Breast epithelium (tissue), 3 donors: Measurements from ENCODE around the gene BCL3.

Source experiments
- POLR2A ChIP-seq: fragments of 450-650 bp; IDR thresholded peaks from one replicate; pipeline ENCODE4 v1.6.1; 2016; ENCODE audit warnings: antibody characterized with exemption, mild to moderate bottlenecking, moderate library complexity
- POLR2AphosphoS5 ChIP-seq, 3 donors: sonication (generic); formaldehyde crosslinking; IDR thresholded peaks; one replicate each; pipeline ENCODE4 v1.6.1; 2017; ENCODE audit warnings: antibody characterized with exemption in 3 of 3
- TF ChIP-seq, protein P1 (sequence below), 3 donors: fragments of 450-650 bp; IDR thresholded peaks; one replicate each; pipeline ENCODE4 v1.5.1; 2016 to 2017; ENCODE audit warnings: antibody characterized with exemption in 3 of 3, mild to moderate bottlenecking in 3 of 3, moderate library complexity in 3 of 3

DNA sequence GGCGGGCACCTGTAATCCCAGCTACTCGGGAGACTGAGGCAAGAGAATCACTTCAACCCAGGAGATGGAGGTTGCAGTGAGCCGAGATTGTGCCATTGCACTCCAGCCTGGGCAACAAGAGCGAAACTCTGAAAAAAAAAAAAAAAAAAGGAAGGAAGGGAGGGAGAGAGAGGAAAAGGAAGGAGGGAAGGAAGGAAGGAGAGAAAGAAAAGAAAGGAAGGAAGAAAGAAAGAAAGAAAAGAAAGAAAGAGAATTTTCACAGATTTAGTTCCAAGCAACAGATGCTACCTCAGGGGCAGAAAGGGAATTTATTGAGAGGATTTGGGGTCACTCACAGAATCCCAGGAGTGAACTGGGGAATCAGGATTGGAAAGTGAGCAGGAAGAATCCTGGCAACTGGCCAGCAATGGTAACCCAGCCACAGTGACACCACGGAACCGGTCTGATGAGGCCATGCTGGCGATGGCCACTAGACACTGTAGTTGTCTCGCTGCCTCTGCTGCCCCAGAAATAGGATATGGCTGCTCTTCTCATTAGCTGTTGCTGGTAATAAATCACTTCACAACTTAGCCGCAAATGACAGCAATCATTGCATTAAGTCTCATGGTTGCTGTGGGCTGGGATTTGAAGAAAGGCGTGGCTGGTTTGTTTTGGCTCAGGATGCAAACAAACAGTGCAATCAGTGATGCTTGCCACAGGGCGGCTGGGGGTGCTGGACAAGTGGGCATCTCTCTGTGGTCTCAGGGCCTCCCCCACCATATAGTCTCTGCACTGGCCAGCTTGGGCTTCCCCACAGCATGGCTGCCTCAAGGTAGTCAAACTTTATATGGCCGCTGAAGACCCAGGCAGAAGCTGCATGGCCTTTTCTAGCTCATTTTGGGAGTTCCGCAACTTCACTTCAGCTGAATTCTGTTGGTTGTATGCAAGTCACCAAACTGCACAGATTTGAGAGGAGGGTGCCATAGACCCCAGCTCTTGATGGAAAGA is 55.2 kb downstream of the BCL3 start:
- TF ChIP-seq, protein P1, sequence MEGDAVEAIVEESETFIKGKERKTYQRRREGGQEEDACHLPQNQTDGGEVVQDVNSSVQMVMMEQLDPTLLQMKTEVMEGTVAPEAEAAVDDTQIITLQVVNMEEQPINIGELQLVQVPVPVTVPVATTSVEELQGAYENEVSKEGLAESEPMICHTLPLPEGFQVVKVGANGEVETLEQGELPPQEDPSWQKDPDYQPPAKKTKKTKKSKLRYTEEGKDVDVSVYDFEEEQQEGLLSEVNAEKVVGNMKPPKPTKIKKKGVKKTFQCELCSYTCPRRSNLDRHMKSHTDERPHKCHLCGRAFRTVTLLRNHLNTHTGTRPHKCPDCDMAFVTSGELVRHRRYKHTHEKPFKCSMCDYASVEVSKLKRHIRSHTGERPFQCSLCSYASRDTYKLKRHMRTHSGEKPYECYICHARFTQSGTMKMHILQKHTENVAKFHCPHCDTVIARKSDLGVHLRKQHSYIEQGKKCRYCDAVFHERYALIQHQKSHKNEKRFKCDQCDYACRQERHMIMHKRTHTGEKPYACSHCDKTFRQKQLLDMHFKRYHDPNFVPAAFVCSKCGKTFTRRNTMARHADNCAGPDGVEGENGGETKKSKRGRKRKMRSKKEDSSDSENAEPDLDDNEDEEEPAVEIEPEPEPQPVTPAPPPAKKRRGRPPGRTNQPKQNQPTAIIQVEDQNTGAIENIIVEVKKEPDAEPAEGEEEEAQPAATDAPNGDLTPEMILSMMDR (IDR thresholded peaks at IDR 0.05): peak in 1 of 3 donors; percentile 10
- TF ChIP-seq POLR2A (no peak), POLR2AphosphoS5 (IDR thresholded peaks at IDR 0.05) (no peak)
